ENCODE data around the gene LRRTM4.

Gene LRRTM4

DNA sequence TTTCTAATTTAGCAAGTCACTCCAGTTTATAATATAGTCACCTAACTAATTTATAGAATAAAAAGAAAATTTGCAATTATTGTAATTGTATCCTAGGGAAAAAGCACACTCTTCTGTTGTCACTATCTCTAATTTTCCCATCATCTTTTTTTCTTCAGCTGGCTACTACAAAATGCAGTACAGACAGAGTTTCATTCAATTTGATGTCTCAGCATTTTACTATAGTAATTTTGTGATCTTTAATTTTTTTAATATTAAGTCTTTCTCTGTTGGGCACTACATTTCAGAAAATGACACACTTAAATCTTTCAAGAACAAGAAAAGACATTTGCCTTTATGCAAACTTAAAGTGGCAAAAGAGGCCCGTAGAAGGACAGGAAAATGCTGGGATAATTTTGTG, 118.0 kb downstream of the LRRTM4 start:
- H3K27me3 Mint-ChIP-seq = no peaks in the 10 kb centered on the region
- no peaks in the 10 kb centered on the region for H3K4me1 Mint-ChIP-seq
- no peak overlapping the region for H3K27ac Mint-ChIP-seq
- no peak for ATAC-seq
- no peaks in the 10 kb centered on the region for H3K36me3 Mint-ChIP-seq
- no peak overlapping the region for H3K4me3 Mint-ChIP-seq
- H3K9me3 Mint-ChIP-seq = peaks cover 7% of the 10 kb centered on the region

DNA sequence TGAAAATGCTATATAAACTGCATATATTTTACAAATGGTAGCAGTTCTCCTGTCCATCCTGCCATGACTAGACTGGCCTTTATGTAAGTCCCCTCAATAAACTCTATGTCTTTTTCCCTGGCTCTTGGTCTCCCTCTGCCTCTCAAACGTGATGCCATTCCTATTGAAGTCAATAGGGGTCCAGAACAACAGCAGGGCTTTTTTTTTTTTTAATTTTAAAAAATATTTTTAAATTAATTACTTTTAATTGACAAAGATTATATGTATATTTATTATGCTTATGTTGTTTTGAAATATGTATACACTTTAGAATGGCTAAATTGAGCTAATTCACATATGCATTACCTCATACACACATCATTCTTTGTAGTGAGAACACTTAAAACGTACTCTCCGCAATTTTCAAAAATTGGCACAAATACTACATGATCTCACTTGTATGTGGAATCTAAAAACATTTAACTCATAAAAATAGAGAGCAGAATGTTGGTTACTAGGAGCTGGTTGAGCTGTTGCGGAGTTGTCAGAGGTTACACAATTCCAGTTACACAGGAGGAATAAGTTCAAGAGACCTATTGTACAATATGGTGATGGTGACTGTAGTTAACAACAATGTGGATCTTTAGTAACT, 123.1 kb downstream of the LRRTM4 start:
- Mint-ChIP-seq H3K36me3 (no peaks in the 10 kb centered on the region), H3K27ac (no peak overlapping the region), H3K4me1 (no peaks in the 10 kb centered on the region), H3K9me3 (peaks cover 7% of the 10 kb centered on the region), H3K4me3 (no peak overlapping the region), H3K27me3 (no peaks in the 10 kb centered on the region)
- no peak for ATAC-seq

- Mint-ChIP-seq H3K36me3 (no peaks in the 10 kb centered on the region), H3K27ac (no peak overlapping the region), H3K9me3 (peaks cover 7% of the 10 kb centered on the region), H3K4me1 (no peaks in the 10 kb centered on the region), H3K4me3 (no peak overlapping the region), H3K27me3 (no peaks in the 10 kb centered on the region)
- no peak for ATAC-seq
These were observed 124.4 kb downstream of the LRRTM4 start for GRCh38 chr2:77397763-77398162.

GRCh38 chr2:77395011-77395410, 127.2 kb downstream of the LRRTM4 start:
- Mint-ChIP-seq H3K4me3 (no peak overlapping the region), H3K27me3 (no peaks in the 10 kb centered on the region), H3K36me3 (no peaks in the 10 kb centered on the region), H3K9me3 (no peaks in the 10 kb centered on the region), H3K27ac (no peak overlapping the region), H3K4me1 (no peaks in the 10 kb centered on the region)
- ATAC-seq = no peak

DNA sequence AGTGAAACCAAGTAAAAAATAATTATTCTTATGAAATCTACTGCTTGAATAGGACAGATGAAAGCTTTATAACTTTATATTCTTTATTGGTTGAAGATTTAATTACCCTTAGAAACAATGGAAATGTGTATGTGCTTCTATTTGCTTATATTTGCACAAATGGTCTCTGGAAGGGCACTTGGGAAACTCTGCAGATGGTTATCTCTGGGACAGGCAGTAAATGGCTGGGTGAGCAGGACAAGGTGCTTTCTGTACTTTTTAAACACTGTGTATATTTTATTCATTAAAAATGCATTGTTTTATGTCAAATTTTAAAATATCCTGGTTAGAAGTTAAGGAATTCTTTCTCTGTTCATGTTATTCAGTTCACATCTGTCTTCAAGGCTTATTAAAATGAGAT, 131.1 kb downstream of the LRRTM4 start:
- Mint-ChIP-seq H3K27ac (no peak overlapping the region), H3K4me1 (no peaks in the 10 kb centered on the region), H3K4me3 (no peak overlapping the region), H3K9me3 (peaks cover 2% of the 10 kb centered on the region), H3K27me3 (no peaks in the 10 kb centered on the region), H3K36me3 (no peaks in the 10 kb centered on the region)
- no peak for ATAC-seq

DNA sequence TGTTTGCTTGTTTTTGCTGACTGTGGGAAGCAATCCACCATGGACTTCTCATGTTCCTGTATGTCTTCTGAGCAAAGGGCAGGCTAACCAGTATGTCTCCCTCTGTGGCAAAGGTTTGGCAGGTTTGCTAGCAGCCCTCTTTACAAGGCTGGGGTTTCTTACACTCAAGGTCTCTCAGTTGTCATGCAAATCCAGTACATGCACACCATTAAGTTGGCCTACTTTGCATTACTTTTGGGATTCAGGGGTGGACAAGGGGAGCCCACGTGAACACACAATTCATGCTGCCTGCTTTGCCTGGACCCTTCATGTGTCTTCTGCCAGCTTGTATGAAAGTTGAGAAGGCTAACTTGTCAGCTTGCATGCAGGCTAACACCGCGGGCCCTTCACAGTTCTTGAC, 134.9 kb downstream of the LRRTM4 start:
- ATAC-seq = no peak
- H3K4me1 Mint-ChIP-seq = no peaks in the 10 kb centered on the region
- H3K27me3 Mint-ChIP-seq = no peaks in the 10 kb centered on the region
- no peak overlapping the region for H3K4me3 Mint-ChIP-seq
- peaks cover 5% of the 10 kb centered on the region for H3K9me3 Mint-ChIP-seq
- H3K36me3 Mint-ChIP-seq = no peaks in the 10 kb centered on the region
- no peak overlapping the region for H3K27ac Mint-ChIP-seq

- Mint-ChIP-seq H3K27ac (no peak overlapping the region), H3K27me3 (no peaks in the 10 kb centered on the region), H3K9me3 (peaks cover 3% of the 10 kb centered on the region), H3K4me3 (no peak overlapping the region), H3K36me3 (no peaks in the 10 kb centered on the region), H3K4me1 (no peaks in the 10 kb centered on the region)
- ATAC-seq = no peak
These were observed 149.5 kb downstream of the LRRTM4 start for GRCh38 chr2:77372636-77373035.

DNA sequence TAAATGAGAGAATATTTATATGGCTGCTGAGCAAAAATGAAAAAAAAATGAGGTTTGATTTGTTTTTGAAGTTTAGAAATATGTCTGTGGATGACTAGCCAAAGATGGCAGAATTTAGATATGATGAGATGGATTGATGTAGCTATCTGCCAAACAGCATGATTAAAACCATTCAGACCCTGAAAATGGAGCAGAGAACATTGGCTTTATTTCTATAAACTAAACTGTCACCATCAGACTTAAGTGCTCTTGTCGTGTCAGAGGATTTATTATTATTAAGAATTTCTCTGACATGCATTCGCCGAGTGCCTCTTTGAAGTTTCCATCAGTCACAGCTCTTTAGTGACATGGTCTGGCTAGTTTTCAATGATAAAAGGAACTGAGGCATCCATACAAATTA, 151.7 kb downstream of the LRRTM4 start:
- Mint-ChIP-seq H3K9me3 (peaks cover 9% of the 10 kb centered on the region), H3K4me1 (no peaks in the 10 kb centered on the region), H3K36me3 (no peaks in the 10 kb centered on the region), H3K27ac (no peak overlapping the region), H3K27me3 (no peaks in the 10 kb centered on the region), H3K4me3 (no peak overlapping the region)
- ATAC-seq = no peak

- Mint-ChIP-seq H3K27ac (no peak overlapping the region), H3K4me1 (no peaks in the 10 kb centered on the region), H3K4me3 (no peak overlapping the region), H3K36me3 (no peaks in the 10 kb centered on the region), H3K27me3 (no peaks in the 10 kb centered on the region), H3K9me3 (peaks cover 16% of the 10 kb centered on the region)
- ATAC-seq = no peak
These were observed 158.9 kb downstream of the LRRTM4 start for GRCh38 chr2:77363277-77363676.

GRCh38 chr2:77348821-77349220, 173.4 kb downstream of the LRRTM4 start:
- H3K4me3 Mint-ChIP-seq = no peak overlapping the region
- H3K4me1 Mint-ChIP-seq = no peaks in the 10 kb centered on the region
- H3K36me3 Mint-ChIP-seq = no peaks in the 10 kb centered on the region
- no peak overlapping the region for H3K27ac Mint-ChIP-seq
- no peaks in the 10 kb centered on the region for H3K27me3 Mint-ChIP-seq
- no peak for ATAC-seq
- peaks cover 2% of the 10 kb centered on the region for H3K9me3 Mint-ChIP-seq

- Mint-ChIP-seq H3K4me1 (no peaks in the 10 kb centered on the region), H3K4me3 (no peak overlapping the region), H3K9me3 (peaks cover 11% of the 10 kb centered on the region), H3K27ac (no peak overlapping the region), H3K27me3 (no peaks in the 10 kb centered on the region), H3K36me3 (no peaks in the 10 kb centered on the region)
- ATAC-seq = no peak
These were observed 186.2 kb downstream of the LRRTM4 start for GRCh38 chr2:77336013-77336412.

- no peaks in the 10 kb centered on the region for H3K4me1 Mint-ChIP-seq
- H3K4me3 Mint-ChIP-seq = no peak overlapping the region
- no peak overlapping the region for H3K27ac Mint-ChIP-seq
- no peaks in the 10 kb centered on the region for H3K36me3 Mint-ChIP-seq
- no peak for ATAC-seq
- H3K27me3 Mint-ChIP-seq = no peaks in the 10 kb centered on the region
- H3K9me3 Mint-ChIP-seq = peaks cover 12% of the 10 kb centered on the region
These were observed 193.8 kb downstream of the LRRTM4 start for GRCh38 chr2:77328134-77328931.

DNA sequence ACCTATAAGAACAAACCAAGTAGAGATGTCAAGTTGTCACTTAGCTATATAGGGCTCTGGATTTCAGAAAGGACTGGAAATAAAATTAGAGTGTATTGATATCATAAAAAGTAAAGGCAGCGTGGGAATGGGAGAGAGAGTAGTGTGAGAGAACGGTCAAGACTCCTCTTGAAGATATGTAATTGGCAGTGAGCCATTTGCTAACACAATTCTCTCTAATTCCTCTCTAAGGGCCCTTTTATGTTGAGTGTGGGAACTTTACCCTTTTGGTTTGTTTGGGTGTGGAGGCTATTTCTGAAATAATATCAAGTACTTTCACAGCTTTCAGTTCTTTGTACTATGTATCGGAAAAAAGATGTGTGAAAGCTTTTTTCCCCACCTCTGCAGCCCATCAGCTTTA, 196.8 kb downstream of the LRRTM4 start:
- ATAC-seq = no peak
- Mint-ChIP-seq H3K27ac (no peak overlapping the region), H3K9me3 (peaks cover 5% of the 10 kb centered on the region), H3K27me3 (no peaks in the 10 kb centered on the region), H3K4me3 (no peak overlapping the region), H3K36me3 (no peaks in the 10 kb centered on the region), H3K4me1 (no peaks in the 10 kb centered on the region)

- Mint-ChIP-seq H3K27me3 (no peaks in the 10 kb centered on the region), H3K4me3 (no peak overlapping the region), H3K27ac (no peak overlapping the region), H3K36me3 (no peaks in the 10 kb centered on the region), H3K9me3 (peaks cover 4% of the 10 kb centered on the region), H3K4me1 (no peaks in the 10 kb centered on the region)
- ATAC-seq = no peak
These were observed 199.7 kb downstream of the LRRTM4 start for GRCh38 chr2:77322431-77322830.

GRCh38 chr2:77314721-77315120, 207.5 kb downstream of the LRRTM4 start:
- Mint-ChIP-seq H3K36me3 (no peaks in the 10 kb centered on the region), H3K4me3 (no peak overlapping the region), H3K9me3 (peaks cover 13% of the 10 kb centered on the region), H3K4me1 (no peaks in the 10 kb centered on the region), H3K27ac (no peak overlapping the region), H3K27me3 (no peaks in the 10 kb centered on the region)
- ATAC-seq = no peak

DNA sequence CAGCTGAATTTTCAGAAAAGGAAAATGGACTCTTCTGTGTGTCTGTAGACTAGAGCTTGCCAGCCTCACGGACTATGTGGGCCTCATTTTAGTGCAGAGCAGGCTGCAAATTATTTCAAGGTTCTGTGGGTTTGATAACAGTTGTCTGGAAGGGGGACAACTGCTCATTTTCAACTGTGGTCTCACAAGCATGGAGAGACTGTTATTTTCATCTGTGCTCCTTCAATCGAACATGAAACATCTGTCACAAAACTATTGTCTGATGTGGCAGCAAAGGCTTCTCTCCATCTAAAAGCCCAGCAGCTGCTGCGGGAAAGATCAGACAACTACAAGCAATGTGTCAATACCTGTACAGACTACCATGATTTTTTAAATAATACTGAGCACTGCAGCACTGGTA, 211.8 kb downstream of the LRRTM4 start:
- no peak for ATAC-seq
- no peak overlapping the region for H3K4me3 Mint-ChIP-seq
- H3K36me3 Mint-ChIP-seq = no peaks in the 10 kb centered on the region
- no peaks in the 10 kb centered on the region for H3K4me1 Mint-ChIP-seq
- H3K9me3 Mint-ChIP-seq = peaks cover 10% of the 10 kb centered on the region
- H3K27ac Mint-ChIP-seq = no peak overlapping the region
- no peaks in the 10 kb centered on the region for H3K27me3 Mint-ChIP-seq

Measured in stimulated activated memory B cell treated with anti-CD40 and anti-IgM and Interleukin-4, amounts not matched to agents 10 μg/mL and 1 μg/mL and 100 μg/mL, for 72 hours (primary cell).